CD8-positive, alpha-beta memory T cell (primary cell): ENCODE measurements around the gene PRKCD. TPM values are rescaled to one million over a fixed set of nuclear protein-coding genes. Genes with fewer than 3 reads are reported as not detected.
A peak's percentile ranks its signal among the peaks of the same experiment; 100 is the strongest.

Experiments used
- CTCF ChIA-PET: fragments of 350-600 bp; sonication (Branson Sonifier 250); formaldehyde crosslinking; loops from one replicate; lab custom pipeline; 2021; ENCODE audit warnings: antibody characterized with exemption; lab: Charles Lee
- POLR2A ChIA-PET: fragments of 350-600 bp; sonication (Branson Sonifier 250); formaldehyde crosslinking; loops from one replicate; lab custom pipeline; 2021; ENCODE audit warnings: antibody characterized with exemption; lab: Charles Lee
- DNase-seq, 5 donors: peaks; one replicate each; pipeline versions ENCODE4 v3.0.0 to v3.0.0-alpha.2; 2020 to 2022; ENCODE audit warnings: mixed read lengths in 1 of 5
- H3K27ac ChIP-seq: one replicate; pipeline ENCODE4 v1.7.0; 2013; ENCODE audit warnings: low read depth, mild to moderate bottlenecking, low read length, moderate library complexity
- H3K27me3 ChIP-seq: 2 replicates; pipeline ENCODE4 v1.7.0; 2013; ENCODE audit warnings: low read length, mild to moderate bottlenecking; ENCODE audit not compliant: insufficient read depth, poor library complexity, severe bottlenecking
- H3K36me3 ChIP-seq: 2 replicates; pipeline ENCODE4 v1.7.0; 2013; ENCODE audit warnings: mild to moderate bottlenecking, low read length, moderate library complexity; ENCODE audit not compliant: insufficient read depth
- H3K4me1 ChIP-seq: 2 replicates; pipeline ENCODE4 v1.7.0; 2013; ENCODE audit warnings: mild to moderate bottlenecking, low read length, moderate library complexity; ENCODE audit not compliant: insufficient read depth
- H3K4me3 ChIP-seq: 2 replicates; pipeline ENCODE4 v1.7.0; 2013; ENCODE audit warnings: mild to moderate bottlenecking, low read length
- H3K9me3 ChIP-seq: 2 replicates; pipeline ENCODE4 v1.7.0; 2013; ENCODE audit warnings: mild to moderate bottlenecking, low read length
- H3K27ac Mint-ChIP-seq, 8 donors: one replicate each; pipeline ENCODE4 v1.8.0; 2020 to 2021; ENCODE audit warnings: mixed read lengths in 8 of 8, mild to moderate bottlenecking in 6 of 8, inconsistent platforms in 3 of 8, moderate library complexity in 3 of 8
- H3K27me3 Mint-ChIP-seq, 2 donors: one replicate each; pipeline ENCODE4 v1.8.0; 2020 to 2021; ENCODE audit warnings: mixed read lengths in 2 of 2, mild to moderate bottlenecking in 1 of 2, moderate library complexity in 1 of 2
- H3K36me3 Mint-ChIP-seq, 3 donors: one replicate each; pipeline ENCODE4 v1.8.0; 2020 to 2021; ENCODE audit warnings: mixed read lengths in 3 of 3, inconsistent platforms in 1 of 3, mild to moderate bottlenecking in 1 of 3
- H3K4me1 Mint-ChIP-seq, 3 donors: one replicate each; pipeline ENCODE4 v1.8.0; 2020 to 2021; ENCODE audit warnings: mixed read lengths in 3 of 3, inconsistent platforms in 1 of 3, mild to moderate bottlenecking in 1 of 3
- H3K4me3 Mint-ChIP-seq, 7 donors: one replicate each; pipeline ENCODE4 v1.8.0; 2020 to 2021; ENCODE audit warnings: mixed read lengths in 7 of 7, mild to moderate bottlenecking in 6 of 7, moderate library complexity in 4 of 7, inconsistent platforms in 2 of 7
- H3K9me3 Mint-ChIP-seq, 5 donors: one replicate each; pipeline ENCODE4 v1.8.0; 2020 to 2022; ENCODE audit warnings: mixed read lengths in 5 of 5, mild to moderate bottlenecking in 3 of 5, moderate library complexity in 2 of 5, inconsistent platforms in 1 of 5
- polyA plus RNA-seq: library from polyadenylated mRNA; unstranded; fragments of 300-500 nt; fragmentation: Illumina TruSeq; gene quantifications from one replicate; pipeline ENCODE4 v1.2.3, GENCODE V29; 2021
- total RNA-seq, 2 experiments: library from RNA; stranded (reverse); gene quantifications; one replicate each; pipeline ENCODE4 v1.2.3, GENCODE V29; 2021

Gene PRKCD
- total and polyA plus RNA-seq, 3 experiments from 2014 or later: 27.2 to 27.3 (median 27.3) TPM

- H3K36me3 Mint-ChIP-seq: peaks cover 0 to 5% (median 0%) of the 10 kb centered on the region in 3 donors
- POLR2A ChIA-PET: interaction anchor here (0.6 to 1.4 kb wide), 2 partner anchors 10 to 188 kb away, joined by 3 to 6 read pairs; partner anchors contain the start of gene DCP1A
- Histone ChIP-seq H3K27ac (no peak overlapping the region), H3K27me3 (peaks cover 14% of the 10 kb centered on the region), H3K36me3 (no peaks in the 10 kb centered on the region), H3K4me1 (peaks cover 25% of the 10 kb centered on the region), H3K4me3 (no peak overlapping the region), H3K9me3 (no peaks in the 10 kb centered on the region)
- CTCF ChIA-PET: interaction anchor here (1.1 to 1.4 kb wide), 3 partner anchors 25 to 37 kb away, joined by 4 to 7 read pairs (median 6); no protein-coding TSS in a partner anchor
- peaks cover 10 to 13% of the 10 kb centered on the region in 2 donors for H3K27me3 Mint-ChIP-seq
- peak overlapping the region; percentile 16 to 97 (median 85) for H3K4me3 Mint-ChIP-seq
- DNase-seq: no peak
- peak overlapping the region in 5 of 8 donors; percentile 61 to 92 (median 85) for H3K27ac Mint-ChIP-seq
- no peaks in the 10 kb centered on the region for H3K9me3 Mint-ChIP-seq
- peaks cover 21 to 26% (median 22%) of the 10 kb centered on the region in 3 donors for H3K4me1 Mint-ChIP-seq
These were observed 1.6 kb upstream of the PRKCD start for GRCh38 chr3:53159156-53160060.

DNA sequence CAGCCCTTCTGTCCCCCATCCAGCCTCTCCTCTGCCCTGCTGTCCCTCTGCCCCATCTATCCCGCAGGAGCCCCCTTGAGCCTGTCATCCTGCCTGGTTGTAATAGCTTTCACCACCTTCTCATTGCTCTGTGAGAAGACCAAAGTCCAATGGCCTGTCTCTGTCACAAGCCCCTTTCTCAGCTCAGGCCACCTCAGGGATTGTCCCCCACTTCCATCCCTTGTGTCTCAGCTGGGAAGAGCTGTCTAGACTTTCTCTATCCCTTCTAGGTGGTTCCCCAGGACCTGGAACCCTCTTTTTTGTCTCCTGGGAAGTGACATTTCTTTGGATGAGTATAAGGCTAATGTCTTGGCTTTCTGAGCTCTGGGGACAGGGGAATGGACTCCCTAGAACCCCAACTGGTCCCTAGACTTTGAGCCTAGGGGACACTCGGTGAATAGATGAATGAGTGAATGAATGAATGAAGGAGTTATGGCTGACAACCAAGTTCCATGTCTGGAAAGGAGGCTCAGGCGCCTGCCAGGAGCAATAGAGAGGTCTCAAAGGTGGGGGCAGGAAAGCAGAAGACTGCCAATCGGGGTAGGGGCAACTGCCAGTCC lies 849 bp upstream of the PRKCD start:
- ChIA-PET POLR2A (interaction anchor here (1.4 kb wide), 2 partner anchors 10 to 187 kb away, joined by 6 to 10 read pairs; partner anchors contain the start of gene DCP1A), CTCF (interaction anchor here (0.7 to 1.4 kb wide), 8 partner anchors 19 to 44 kb away, joined by 3 to 8 read pairs (median 5); no protein-coding TSS in a partner anchor)
- peak overlapping the region; percentile 76 to 97 (median 90) for H3K4me3 Mint-ChIP-seq
- H3K4me1 Mint-ChIP-seq: peaks cover 22 to 26% (median 24%) of the 10 kb centered on the region in 3 donors
- peaks cover 25% of the 10 kb centered on the region for H3K4me1 ChIP-seq
- H3K36me3 ChIP-seq: no peaks in the 10 kb centered on the region
- peaks cover 10% of the 10 kb centered on the region for H3K27me3 ChIP-seq
- no peak for DNase-seq
- no peaks in the 10 kb centered on the region for H3K9me3 Mint-ChIP-seq
- H3K4me3 ChIP-seq: peak overlapping the region; percentile 75
- peak overlapping the region; percentile 43 for H3K27ac ChIP-seq
- H3K27me3 Mint-ChIP-seq: peaks cover 8% of the 10 kb centered on the region in 2 donors
- no peaks in the 10 kb centered on the region for H3K9me3 ChIP-seq
- peaks cover 0 to 6% (median 0%) of the 10 kb centered on the region in 3 donors for H3K36me3 Mint-ChIP-seq
- peak overlapping the region; percentile 17 to 92 (median 83) for H3K27ac Mint-ChIP-seq

DNA sequence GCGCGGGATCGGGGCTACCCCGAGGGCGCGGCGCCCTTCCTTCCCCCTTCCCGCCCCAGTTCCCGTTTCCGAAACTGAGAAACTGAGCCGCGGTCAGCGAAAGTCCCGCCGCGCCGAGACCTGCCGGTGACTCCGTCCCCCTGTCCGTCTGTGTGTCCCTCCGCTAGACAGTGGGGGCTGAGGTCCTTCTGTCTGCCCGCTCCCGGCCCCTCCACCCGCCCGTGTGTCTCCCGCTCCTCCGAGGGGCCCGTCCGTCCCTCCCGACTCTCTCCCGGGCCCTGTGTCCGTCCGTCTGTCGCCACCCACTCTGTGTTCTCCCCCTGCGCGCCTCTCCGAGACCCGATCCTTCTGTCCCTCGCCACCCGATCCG lies 426 bp downstream of the PRKCD start:
- Histone ChIP-seq H3K36me3 (no peaks in the 10 kb centered on the region), H3K4me3 (peak overlapping the region; percentile 66), H3K4me1 (peaks cover 25% of the 10 kb centered on the region), H3K27ac (peak overlapping the region; percentile 61), H3K27me3 (peaks cover 3% of the 10 kb centered on the region), H3K9me3 (no peaks in the 10 kb centered on the region)
- POLR2A ChIA-PET: interaction anchor here (1.4 kb wide), 1 partner anchor 8 kb away, joined by 10 read pairs; no protein-coding TSS in a partner anchor
- Mint-ChIP-seq H3K4me3 (peak overlapping the region; percentile 82 to 97 (median 89)), H3K9me3 (no peaks in the 10 kb centered on the region), H3K27me3 (peaks cover 0 to 4% of the 10 kb centered on the region in 2 donors), H3K36me3 (peaks cover 0 to 13% (median 0%) of the 10 kb centered on the region in 3 donors), H3K4me1 (peaks cover 25 to 30% (median 28%) of the 10 kb centered on the region in 3 donors), H3K27ac (peak overlapping the region in 4 of 8 donors; percentile 75 to 87 (median 85))
- CTCF ChIA-PET: interaction anchor here (1.0 to 1.4 kb wide), 3 partner anchors 20 to 26 kb away, joined by 3 to 8 read pairs (median 6); no protein-coding TSS in a partner anchor
- DNase-seq: no peak

DNA sequence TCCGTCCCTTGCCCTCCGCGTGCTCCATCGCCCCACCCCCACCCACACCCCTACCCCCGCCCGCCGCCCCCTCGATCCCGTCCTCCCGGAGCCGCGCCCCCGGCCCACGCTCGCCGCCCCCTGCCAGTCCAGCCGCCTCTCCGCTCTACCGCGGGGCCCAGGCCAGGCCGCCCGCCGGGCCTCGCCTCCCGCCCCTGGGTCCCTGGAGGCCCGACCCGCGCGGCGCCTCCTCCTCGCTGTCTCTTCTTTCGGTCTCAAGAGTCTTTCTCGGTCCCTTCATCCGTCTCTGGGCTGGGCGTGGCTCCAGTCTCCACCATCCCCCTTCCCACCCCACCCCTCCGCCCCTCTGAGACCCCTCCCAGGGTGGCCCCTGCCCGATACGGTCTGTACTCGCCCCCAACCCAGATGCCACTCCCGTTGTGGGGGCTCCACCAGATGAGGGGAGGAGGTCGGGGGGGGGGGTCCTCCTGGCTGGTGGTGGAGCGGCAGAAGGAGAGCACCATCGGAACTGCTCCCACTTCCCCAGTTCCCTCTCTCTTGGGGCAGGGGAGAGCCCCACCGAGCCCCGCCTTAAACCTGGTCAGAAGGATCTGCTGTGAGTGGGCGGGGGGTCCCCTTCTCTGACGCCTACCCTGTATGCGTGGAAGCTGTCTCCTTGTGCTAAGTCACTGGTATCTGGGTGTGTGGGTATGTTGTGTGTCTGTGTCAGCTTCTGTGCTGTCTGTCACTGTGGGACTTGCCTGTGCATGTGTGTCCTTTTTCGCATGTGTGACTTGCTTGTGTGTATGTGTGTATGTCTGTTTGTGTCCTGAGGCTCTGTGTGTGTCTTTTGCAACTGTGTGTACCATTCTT lies 1.0 kb downstream of the PRKCD start:
- peak overlapping the region; percentile 61 for H3K27ac ChIP-seq
- POLR2A ChIA-PET: no interaction called here
- Mint-ChIP-seq H3K27me3 (peaks cover 0 to 4% of the 10 kb centered on the region in 2 donors), H3K27ac (peak overlapping the region; percentile 76 to 95 (median 92)), H3K9me3 (no peaks in the 10 kb centered on the region), H3K4me1 (peaks cover 28 to 33% (median 31%) of the 10 kb centered on the region in 3 donors), H3K4me3 (peak overlapping the region; percentile 82 to 97 (median 89)), H3K36me3 (peaks cover 0 to 13% (median 0%) of the 10 kb centered on the region in 3 donors)
- no peaks in the 10 kb centered on the region for H3K9me3 ChIP-seq
- no peaks in the 10 kb centered on the region for H3K36me3 ChIP-seq
- peak overlapping the region; percentile 74 for H3K4me3 ChIP-seq
- CTCF ChIA-PET: interaction anchor here (1.1 to 4.2 kb wide), 2 partner anchors 28 to 34 kb away, joined by 3 to 16 read pairs; no protein-coding TSS in a partner anchor
- H3K27me3 ChIP-seq: no peaks in the 10 kb centered on the region
- DNase-seq: peak; percentile 33 to 68 (median 36)
- H3K4me1 ChIP-seq: peaks cover 25% of the 10 kb centered on the region

GRCh38 chr3:53162672-53163443 lies 1.8 kb downstream of the PRKCD start:
- peaks cover 0 to 4% of the 10 kb centered on the region in 2 donors for H3K27me3 Mint-ChIP-seq
- no peaks in the 10 kb centered on the region for H3K9me3 Mint-ChIP-seq
- peak; percentile 41 to 85 (median 59) for DNase-seq
- Histone ChIP-seq H3K4me3 (peak overlapping the region; percentile 74), H3K4me1 (peaks cover 25% of the 10 kb centered on the region), H3K27me3 (no peaks in the 10 kb centered on the region), H3K27ac (peak overlapping the region; percentile 43), H3K9me3 (no peaks in the 10 kb centered on the region), H3K36me3 (no peaks in the 10 kb centered on the region)
- ChIA-PET POLR2A (interaction anchor here (0.6 kb wide), 1 partner anchor 8 kb away, joined by 3 read pairs; no protein-coding TSS in a partner anchor), CTCF (interaction anchor here (0.7 to 4.2 kb wide), 3 partner anchors 27 to 33 kb away, joined by 3 to 16 read pairs (median 3); no protein-coding TSS in a partner anchor)
- peak overlapping the region; percentile 82 to 97 (median 89) for H3K4me3 Mint-ChIP-seq
- peaks cover 33 to 40% (median 37%) of the 10 kb centered on the region in 3 donors for H3K4me1 Mint-ChIP-seq
- peak overlapping the region; percentile 76 to 95 (median 92) for H3K27ac Mint-ChIP-seq
- H3K36me3 Mint-ChIP-seq: peaks cover 0 to 13% (median 0%) of the 10 kb centered on the region in 3 donors

- Mint-ChIP-seq H3K4me1 (peaks cover 33 to 49% (median 42%) of the 10 kb centered on the region in 3 donors), H3K9me3 (no peaks in the 10 kb centered on the region), H3K36me3 (peaks cover 0 to 13% (median 0%) of the 10 kb centered on the region in 3 donors), H3K4me3 (peak overlapping the region; percentile 82 to 97 (median 89)), H3K27ac (peak overlapping the region; percentile 76 to 95 (median 92)), H3K27me3 (peaks cover 0 to 4% of the 10 kb centered on the region in 2 donors)
- ChIA-PET CTCF (interaction anchor here (0.7 to 4.2 kb wide), 5 partner anchors 28 to 49 kb away, joined by 3 to 16 read pairs (median 3); no protein-coding TSS in a partner anchor), POLR2A (interaction anchor here (0.6 kb wide), 1 partner anchor 9 kb away, joined by 3 read pairs; no protein-coding TSS in a partner anchor)
- no peaks in the 10 kb centered on the region for H3K9me3 ChIP-seq
- DNase-seq: no peak
- no peak overlapping the region for H3K4me3 ChIP-seq
- H3K4me1 ChIP-seq: peaks cover 25% of the 10 kb centered on the region
- no peaks in the 10 kb centered on the region for H3K27me3 ChIP-seq
- no peaks in the 10 kb centered on the region for H3K36me3 ChIP-seq
- no peak overlapping the region for H3K27ac ChIP-seq
These were observed 2.7 kb downstream of the PRKCD start for GRCh38 chr3:53163444-53164387.
